ENCODE data around the gene GNAZ. TPM values are rescaled to one million over a fixed set of nuclear protein-coding genes. Genes with fewer than 3 reads are reported as not detected.

The GNAZ gene
- total and polyA plus RNA-seq, 2 of the 8 experiments (the other 6 are each of a cell fraction or from before 2014, with no cell fraction given) = 6.6 to 9.6 TPM

DNA sequence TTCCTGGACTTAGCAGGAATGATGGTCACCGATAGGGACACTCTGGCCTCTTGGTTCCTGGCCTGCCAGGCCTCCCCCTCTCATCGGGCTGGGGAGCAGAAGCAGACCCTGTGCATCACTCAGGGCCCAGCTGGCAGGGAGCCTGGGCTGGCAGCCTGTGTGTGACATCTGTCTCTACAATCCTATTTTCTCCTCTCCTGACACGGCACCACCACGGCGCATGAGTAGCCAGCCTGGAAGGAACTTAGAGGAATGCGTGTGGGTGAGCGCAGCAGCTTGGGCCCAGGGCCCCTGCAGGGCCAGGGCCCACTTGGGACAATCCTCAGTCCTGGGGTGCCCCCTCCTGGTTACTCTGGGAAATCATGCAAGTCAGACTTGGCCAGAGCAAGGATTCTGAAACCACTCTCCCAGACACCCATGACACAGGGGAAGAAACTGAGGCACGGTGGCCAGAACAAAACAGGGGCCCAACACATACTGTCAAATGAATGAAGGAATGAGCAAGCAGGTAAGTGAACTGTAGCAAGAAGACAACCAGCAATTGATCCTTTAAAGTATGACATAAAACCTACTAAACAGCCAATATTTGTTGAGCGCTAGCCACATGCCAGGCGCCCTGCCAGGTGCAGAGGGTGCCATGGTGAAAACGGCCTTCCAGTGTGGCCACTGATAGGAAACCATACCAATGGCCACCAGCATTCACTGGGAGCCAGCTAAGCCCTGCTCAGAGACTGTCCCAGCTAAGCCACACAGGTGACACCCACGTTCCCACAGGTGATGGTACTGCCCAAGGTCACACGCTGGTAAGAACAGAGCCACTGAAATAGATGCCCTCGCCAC is 58.2 kb downstream of the GNAZ start (continued):
- TF ChIP-seq MAFK (IDR thresholded peaks at IDR 0.05; ENCODE audit: low read depth, low read length) (no peak), BACH1 (IDR thresholded peaks at IDR 0.05; ENCODE audit: low read length) (no peak), SP1 (IDR thresholded peaks at IDR 0.05; ENCODE audit: low read depth, low read length) (no peak), TAF7 (optimal IDR thresholded peaks at IDR 0.05; ENCODE audit: borderline replicate concordance, low read depth, low read length) (no peak), PHF8 (conservative IDR thresholded peaks at IDR 0.05; ENCODE audit: low read depth, low read length) (no peak)
